ENCODE data around the gene SGK2. TPM values are rescaled to one million over a fixed set of nuclear protein-coding genes. Genes with fewer than 3 reads are reported as not detected.

SGK2 gene
- total and polyA plus RNA-seq, 9 of the 15 experiments (the other 6 are each of a cell fraction or from before 2014, with no cell fraction given), result 0.07 to 0.31 (median 0.15) TPM; not detected in 2

DNA sequence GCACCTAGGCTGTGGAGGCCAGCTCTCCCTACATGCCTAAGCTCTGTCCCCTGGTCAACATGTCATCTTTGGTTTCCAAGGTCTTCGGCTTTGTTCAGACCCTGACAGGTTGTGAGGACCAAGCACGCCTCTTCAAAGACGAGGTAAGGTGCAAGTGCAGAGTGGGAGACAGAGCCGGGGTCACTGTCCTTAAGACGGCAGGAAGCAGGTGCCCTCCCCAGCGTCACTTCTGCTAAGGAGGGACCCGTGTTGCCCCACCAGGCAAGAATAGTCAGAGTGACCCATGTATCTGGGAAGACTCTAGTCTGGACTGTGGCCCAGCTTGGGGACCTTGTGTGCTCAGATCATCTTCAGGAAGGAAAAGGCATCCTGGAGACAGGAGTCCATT, 18.2 kb upstream of the SGK2 start:
- CTCF ChIA-PET (ENCODE audit: low intra/inter-chr PET ratio), result no interaction called here

More for the DNA sequence above, 18.2 kb upstream of the SGK2 start:
- Histone ChIP-seq H4K20me1 (replicated peaks; ENCODE audit: control insufficient read depth, insufficient read depth, low read length) (no peaks in the 10 kb centered on the region), H3K27ac (ENCODE audit: extremely low read depth, low read depth, low read length) (no peak overlapping the region), H3K9me3 (replicated peaks; ENCODE audit: control insufficient read depth, insufficient read depth, low read depth, low read length) (no peaks in the 10 kb centered on the region), H3K4me3 (no peak overlapping the region), H3K36me3 (ENCODE audit: control insufficient read depth, insufficient read depth, low read length) (peaks cover 12% of the 10 kb centered on the region; the same call in 2 of the 3 replicates), H3K9me1 (ENCODE audit: control insufficient read depth, insufficient read depth, low read length) (peaks cover 6% of the 10 kb centered on the region), H2AFZ (ENCODE audit: low read depth, low read length) (no peak overlapping the region), H3K4me1 (replicated peaks in 1 of 2; ENCODE audit: control insufficient read depth in 2 of 2, insufficient read depth in 2 of 2, low read length in 2 of 2) (peaks cover 18 to 24% of the 10 kb centered on the region in 2 experiments; a peak in 4 of 5 replicates), H3K27me3 (ENCODE audit: control insufficient read depth in 2 of 2, insufficient read depth in 2 of 2, low read length in 2 of 2) (no peaks in the 10 kb centered on the region), H3K79me2 (ENCODE audit: control insufficient read depth, insufficient read depth, low read length) (no peaks in the 10 kb centered on the region), H3K4me2 (ENCODE audit: insufficient read depth, low read length) (no peak overlapping the region), H3K9ac (ENCODE audit: insufficient read depth in 1 of 2, low read depth in 2 of 2, low read length in 2 of 2) (no peak overlapping the region; a peak in 1 of 4 replicates)
- BruUV-seq (replicated peaks), result no TSS peak
- in situ Hi-C loops (cut with MboI) (loop anchor here (10.0 kb wide), 1 partner anchor 544 kb away; no protein-coding TSS in a partner anchor), intact Hi-C loops (cut with micrococcal nuclease) (no loop called here)
- FAIRE-seq (no peak), DNase-seq (ENCODE audit: extremely low read depth in 1 of 4, low spot score in 3 of 4) (no peak), ATAC-seq (no peak)
- TF ChIP-seq, protein P1, sequence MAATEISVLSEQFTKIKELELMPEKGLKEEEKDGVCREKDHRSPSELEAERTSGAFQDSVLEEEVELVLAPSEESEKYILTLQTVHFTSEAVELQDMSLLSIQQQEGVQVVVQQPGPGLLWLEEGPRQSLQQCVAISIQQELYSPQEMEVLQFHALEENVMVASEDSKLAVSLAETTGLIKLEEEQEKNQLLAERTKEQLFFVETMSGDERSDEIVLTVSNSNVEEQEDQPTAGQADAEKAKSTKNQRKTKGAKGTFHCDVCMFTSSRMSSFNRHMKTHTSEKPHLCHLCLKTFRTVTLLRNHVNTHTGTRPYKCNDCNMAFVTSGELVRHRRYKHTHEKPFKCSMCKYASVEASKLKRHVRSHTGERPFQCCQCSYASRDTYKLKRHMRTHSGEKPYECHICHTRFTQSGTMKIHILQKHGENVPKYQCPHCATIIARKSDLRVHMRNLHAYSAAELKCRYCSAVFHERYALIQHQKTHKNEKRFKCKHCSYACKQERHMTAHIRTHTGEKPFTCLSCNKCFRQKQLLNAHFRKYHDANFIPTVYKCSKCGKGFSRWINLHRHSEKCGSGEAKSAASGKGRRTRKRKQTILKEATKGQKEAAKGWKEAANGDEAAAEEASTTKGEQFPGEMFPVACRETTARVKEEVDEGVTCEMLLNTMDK (IDR thresholded peaks at IDR 0.05; ENCODE audit: borderline replicate concordance, insufficient read depth, low read depth, low read length, poor library complexity, severe bottlenecking), result no peak
- TF ChIP-seq MEF2A (IDR thresholded peaks at IDR 0.05; ENCODE audit: control insufficient read depth, low read depth, low read length) (no peak), NR2C1 (IDR thresholded peaks at IDR 0.05) (no peak), NR2C1 (tag; IDR thresholded peaks at IDR 0.05) (no peak), PHF21A (IDR thresholded peaks at IDR 0.05; ENCODE audit: borderline replicate concordance, low read depth) (no peak), CEBPG (CRISPR knock-in tag; IDR thresholded peaks at IDR 0.05) (no peak), CEBPG (tag; conservative IDR thresholded peaks at IDR 0.05 in 1 of 2, IDR thresholded peaks at IDR 0.05 in 1 of 2) (no peak), SRSF7 (optimal IDR thresholded peaks at IDR 0.05; ENCODE audit: low read depth, low read length) (no peak), HDAC8 (tag; IDR thresholded peaks at IDR 0.05) (no peak), MCM5 (IDR thresholded peaks at IDR 0.05; ENCODE audit: low read depth) (no peak), SETDB1 (IDR thresholded peaks at IDR 0.05; ENCODE audit: low read length) (no peak), KLF10 (CRISPR knock-in tag; IDR thresholded peaks at IDR 0.05) (no peak), ZNF586 (CRISPR knock-in tag; conservative IDR thresholded peaks at IDR 0.05) (no peak), EZH2 (IDR thresholded peaks at IDR 0.05; ENCODE audit: borderline replicate concordance, low read depth, low read length) (no peak), NR2F6 (CRISPR knock-in tag; IDR thresholded peaks at IDR 0.05) (no peak), DIDO1 (tag; IDR thresholded peaks at IDR 0.05; ENCODE audit: low read depth) (no peak)
- TF ChIP-seq, protein P2, sequence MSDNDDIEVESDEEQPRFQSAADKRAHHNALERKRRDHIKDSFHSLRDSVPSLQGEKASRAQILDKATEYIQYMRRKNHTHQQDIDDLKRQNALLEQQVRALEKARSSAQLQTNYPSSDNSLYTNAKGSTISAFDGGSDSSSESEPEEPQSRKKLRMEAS (CRISPR knock-in tag; IDR thresholded peaks at IDR 0.05), result no peak
- WGBS (ENCODE audit: insufficient coverage, low coverage, missing lambda C conversion rate), result 78% methylated on average over 7 of the region's 7 CpGs
- POLR2A ChIA-PET, result interaction anchor here (0.6 kb wide), 1 partner anchor 120 kb away, joined by 3 read pairs; no protein-coding TSS in a partner anchor

Data from K562 (cell line).